ENCODE results near the gene HOXA5.

The HOXA5 gene

DNA sequence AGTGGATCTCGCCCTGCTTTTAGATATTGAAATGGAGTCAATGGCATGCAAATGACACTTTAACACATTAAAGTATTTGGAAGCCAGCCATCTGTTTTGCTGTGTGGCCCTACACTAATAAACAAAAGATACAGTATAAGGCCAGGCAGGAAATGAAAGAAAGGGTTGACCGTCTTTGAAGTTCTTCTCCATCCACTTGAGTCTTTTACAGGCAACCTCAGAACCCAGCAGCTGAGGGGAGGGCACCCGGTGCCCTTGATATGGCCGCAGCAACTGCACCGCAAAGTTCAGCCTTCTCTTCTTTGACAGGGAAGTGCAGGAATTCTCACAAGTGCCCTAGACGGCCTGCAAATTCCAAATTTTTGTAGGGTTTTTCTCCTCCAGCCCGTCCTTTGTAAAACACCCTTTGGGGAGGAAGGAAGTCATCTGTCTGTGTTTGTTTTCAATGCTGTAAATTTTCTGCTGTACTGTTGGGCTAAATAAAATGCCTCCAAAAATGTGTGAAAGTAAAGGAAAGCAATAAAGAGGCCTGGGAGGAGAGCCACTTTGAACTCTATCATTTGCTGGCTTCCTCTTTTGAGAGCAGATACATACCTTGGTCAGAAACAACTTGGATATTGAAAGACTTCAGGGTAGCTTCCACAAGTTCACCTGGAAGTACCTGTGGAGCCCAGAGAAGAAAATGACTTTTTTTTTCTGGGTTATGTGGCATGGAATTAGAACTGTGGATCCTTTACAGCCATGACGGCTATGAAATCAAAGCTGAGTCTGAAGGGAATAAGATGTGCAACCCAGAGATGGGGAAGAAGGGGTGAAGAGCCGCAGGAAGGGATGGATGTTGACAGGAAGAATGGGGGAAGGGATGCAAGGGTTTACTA, 51.3 kb downstream of the HOXA5 start:
- no peak for TF ChIP-seq CTCF (IDR thresholded peaks at IDR 0.05; ENCODE audit: unreplicated experiment in 3 of 3)
- no peaks in the 10 kb centered on the region for H3K9me3 Mint-ChIP-seq
- peaks cover 56% of the 10 kb centered on the region for H3K4me1 Mint-ChIP-seq
- no peaks in the 10 kb centered on the region for H3K36me3 Mint-ChIP-seq (ENCODE audit: low read depth)
- H3K27me3 Mint-ChIP-seq (ENCODE audit: low read depth) = peaks cover 38% of the 10 kb centered on the region
- H3K27ac Mint-ChIP-seq = peak overlapping the region; percentile 34 to 75 (median 62)
- peak overlapping the region; percentile 30 to 65 (median 43) for H3K4me3 Mint-ChIP-seq

DNA sequence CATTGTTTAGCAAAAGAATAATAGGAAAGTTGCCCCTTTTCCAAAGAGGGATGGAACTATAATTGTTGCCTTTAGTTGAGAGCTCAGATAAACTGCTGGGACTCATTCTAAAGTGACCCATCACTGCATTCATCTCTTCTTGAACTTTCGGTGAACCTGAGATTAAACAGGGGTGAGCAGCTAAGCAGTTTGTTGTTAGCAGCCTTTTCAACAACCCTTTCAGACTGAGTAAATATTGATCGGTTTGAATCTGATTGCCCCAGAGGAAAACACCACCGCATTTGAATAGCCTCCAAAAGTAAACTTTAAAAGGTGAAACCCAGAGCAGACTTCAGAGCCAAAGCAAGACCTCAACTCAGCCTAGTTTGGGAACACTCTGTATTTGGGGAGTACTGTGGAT, 52.4 kb downstream of the HOXA5 start:
- Mint-ChIP-seq H3K4me3 (peak overlapping the region in 2 of 3 experiments; percentile 4 to 10), H3K27ac (peak overlapping the region in 2 of 3 experiments; percentile 62 to 75), H3K9me3 (no peaks in the 10 kb centered on the region), H3K36me3 (ENCODE audit: low read depth) (no peaks in the 10 kb centered on the region), H3K27me3 (ENCODE audit: low read depth) (peaks cover 39% of the 10 kb centered on the region), H3K4me1 (peaks cover 54% of the 10 kb centered on the region)
- no peak for TF ChIP-seq CTCF (IDR thresholded peaks at IDR 0.05; ENCODE audit: unreplicated experiment in 3 of 3)

All from nephron (organoid).